SKM-1 treated with dmso at 0.1 percent for 144 hours (cell line): ENCODE measurements around the gene KIF3C.
"Not testable (repeated sequence)": the region's sequence is repeated elsewhere in the genome, so short reads cannot be mapped to it uniquely, and the experiment has no call there.

Experiments used
- DNase-seq: peaks from one replicate; lab custom pipeline; 2025; ENCODE audit not compliant: unreplicated experiment; lab: John Stamatoyannopoulos, UW

The KIF3C gene

GRCh38 chr2:25920786-25921415 lies 61.4 kb downstream of the KIF3C start:
- no peak for DNase-seq

GRCh38 chr2:25920336-25920735 lies 62.0 kb downstream of the KIF3C start:
- no peak for DNase-seq

- no peak for DNase-seq
These were observed 64.5 kb downstream of the KIF3C start for GRCh38 chr2:25917832-25918231.

- DNase-seq: not testable (repeated sequence)
These were observed 64.9 kb downstream of the KIF3C start for GRCh38 chr2:25917411-25917810.

GRCh38 chr2:25915944-25916772 lies 66.1 kb downstream of the KIF3C start:
- not testable (repeated sequence) for DNase-seq

- not testable (repeated sequence) for DNase-seq
These were observed 66.9 kb downstream of the KIF3C start for GRCh38 chr2:25915411-25915810.

- not testable (repeated sequence) for DNase-seq
These were observed 68.7 kb downstream of the KIF3C start for GRCh38 chr2:25913696-25913973.

GRCh38 chr2:25912851-25913695 lies 69.2 kb downstream of the KIF3C start:
- no peak for DNase-seq

- not testable (repeated sequence) for DNase-seq
These were observed 72.7 kb downstream of the KIF3C start for GRCh38 chr2:25909574-25909973.

GRCh38 chr2:25905126-25905525 lies 77.2 kb downstream of the KIF3C start:
- no peak for DNase-seq

GRCh38 chr2:25903216-25903776 lies 79.0 kb downstream of the KIF3C start:
- no peak for DNase-seq

GRCh38 chr2:25899404-25899970 lies 82.8 kb downstream of the KIF3C start:
- no peak for DNase-seq

- DNase-seq: no peak
These were observed 84.8 kb downstream of the KIF3C start for GRCh38 chr2:25897506-25897905.

- not testable (repeated sequence) for DNase-seq
These were observed 86.0 kb downstream of the KIF3C start for GRCh38 chr2:25896308-25896707.

- no peak for DNase-seq
These were observed 86.7 kb downstream of the KIF3C start for GRCh38 chr2:25895610-25896009.

- no peak for DNase-seq
These were observed 87.3 kb downstream of the KIF3C start for GRCh38 chr2:25895018-25895417.

- no peak for DNase-seq
These were observed 88.0 kb downstream of the KIF3C start for GRCh38 chr2:25894135-25894830.

- no peak for DNase-seq
These were observed 90.6 kb downstream of the KIF3C start for GRCh38 chr2:25891672-25892071.

GRCh38 chr2:25887624-25888242 lies 94.6 kb downstream of the KIF3C start:
- DNase-seq: peak; percentile 4

- no peak for DNase-seq
These were observed 96.4 kb downstream of the KIF3C start for GRCh38 chr2:25885933-25886332.
